Adipocyte (in vitro differentiated cells): ENCODE results near the gene OR10V1.

ENCODE experiments used
- DNase-seq: peaks from one replicate; pipeline ENCODE4 v3.0.0-alpha.2; 2015; ENCODE audit warnings: low read depth
- H3K27me3 ChIP-seq: replicated peaks from 2 replicates; pipeline ENCODE4 v1.7.0; 2013; ENCODE audit warnings: mild to moderate bottlenecking, low read length, moderate library complexity; ENCODE audit not compliant: control insufficient read depth, insufficient read depth
- H3K36me3 ChIP-seq: 2 replicates; pipeline ENCODE4 v1.7.0; 2013; ENCODE audit warnings: low read length, mild to moderate bottlenecking, moderate library complexity; ENCODE audit not compliant: control insufficient read depth, insufficient read depth, severe bottlenecking
- H3K4me1 ChIP-seq: 2 replicates; pipeline ENCODE4 v1.7.0; 2013; ENCODE audit warnings: mild to moderate bottlenecking, low read length, moderate library complexity; ENCODE audit not compliant: control insufficient read depth, insufficient read depth
- H3K4me3 ChIP-seq: 2 replicates; pipeline ENCODE4 v1.7.0; 2013; ENCODE audit warnings: mild to moderate bottlenecking, low read length, moderate library complexity
- H3K9ac ChIP-seq: 2 replicates; pipeline ENCODE4 v1.7.0; 2013; ENCODE audit warnings: mild to moderate bottlenecking, low read length, moderate library complexity
- H3K9me3 ChIP-seq: 2 replicates; pipeline ENCODE4 v1.7.0; 2013; ENCODE audit warnings: mild to moderate bottlenecking, low read length, moderate library complexity; ENCODE audit not compliant: control insufficient read depth

Gene OR10V1

GRCh38 chr11:59668188-59668949 is 45.3 kb downstream of the OR10V1 start:
- H3K36me3 ChIP-seq: peaks cover 35% of the 10 kb centered on the region
- peak; percentile 80 for DNase-seq
- peak overlapping the region; percentile 88 for H3K9ac ChIP-seq
- no peaks in the 10 kb centered on the region for H3K27me3 ChIP-seq
- H3K9me3 ChIP-seq: no peaks in the 10 kb centered on the region
- H3K4me1 ChIP-seq: peaks cover 30% of the 10 kb centered on the region
- H3K4me3 ChIP-seq: peak overlapping the region; percentile 92

GRCh38 chr11:59667812-59668187 is 45.8 kb downstream of the OR10V1 start:
- DNase-seq: no peak

GRCh38 chr11:59666969-59667368 is 46.7 kb downstream of the OR10V1 start:
- DNase-seq: peak; percentile 82
- H3K4me3 ChIP-seq: peak overlapping the region; percentile 92
- H3K9ac ChIP-seq: peak overlapping the region; percentile 88
- peaks cover 49% of the 10 kb centered on the region for H3K36me3 ChIP-seq
- H3K9me3 ChIP-seq: no peaks in the 10 kb centered on the region
- no peaks in the 10 kb centered on the region for H3K27me3 ChIP-seq
- peaks cover 30% of the 10 kb centered on the region for H3K4me1 ChIP-seq

More at GRCh38 chr11:59667812-59668187, 45.8 kb downstream of the OR10V1 start:
- H3K4me1 ChIP-seq: peaks cover 30% of the 10 kb centered on the region
- H3K9me3 ChIP-seq: no peaks in the 10 kb centered on the region
- peaks cover 40% of the 10 kb centered on the region for H3K36me3 ChIP-seq
- peak overlapping the region; percentile 92 for H3K4me3 ChIP-seq
- H3K9ac ChIP-seq: peak overlapping the region; percentile 88
- H3K27me3 ChIP-seq: no peaks in the 10 kb centered on the region
